HG02623 (cell line): Measurements from ENCODE around the gene PARP12.
"Not testable (repeated sequence)": the region's sequence is repeated elsewhere in the genome, so short reads cannot be mapped to it uniquely, and the experiment has no call there.

Experiments used
- ATAC-seq: cut with Tn5 transposase; IDR thresholded peaks from one replicate; pipeline ENCODE4 v1.9.1; 2021; ENCODE audit warnings: moderate library complexity; ENCODE audit not compliant: unreplicated experiment

PARP12 gene

DNA sequence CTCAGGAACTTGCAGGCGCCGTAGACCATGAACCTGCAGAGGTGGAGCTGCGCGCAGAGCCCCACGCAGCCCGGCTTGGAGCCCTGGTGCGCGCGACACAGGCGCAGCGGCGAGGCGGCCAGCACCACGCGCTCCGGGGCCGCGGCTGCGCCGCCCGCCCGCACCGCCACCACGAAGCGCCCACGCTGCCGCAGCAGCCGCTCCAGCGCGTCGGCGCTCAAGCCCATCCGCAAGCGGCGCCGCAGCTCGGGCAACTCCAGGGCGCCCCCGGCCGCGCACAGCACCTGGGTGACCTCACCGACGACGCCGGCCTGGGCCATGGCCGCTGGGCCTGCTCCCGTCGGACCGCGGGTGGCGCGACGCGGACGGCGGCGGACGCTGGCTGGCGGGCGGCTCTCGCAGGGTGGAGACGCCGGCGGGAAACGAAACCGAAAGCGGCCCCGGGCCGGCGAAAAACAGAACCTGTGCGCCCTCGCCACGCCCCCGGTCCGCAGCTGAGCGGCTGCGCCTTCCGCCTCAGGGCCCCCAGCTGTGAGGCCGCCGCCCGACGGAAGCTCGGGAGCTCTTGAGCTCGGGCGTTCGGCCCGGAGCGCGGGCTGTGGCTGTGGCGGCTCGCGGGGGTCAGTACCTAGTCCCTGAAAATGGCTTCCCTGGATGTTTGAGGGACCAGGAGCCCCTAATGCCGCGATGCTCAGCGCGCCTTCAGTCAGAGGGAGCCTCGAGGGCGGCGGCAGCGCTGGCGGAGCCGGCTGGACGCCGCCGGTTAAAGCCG is at the start of gene PARP12:
Gene PARP12 (minus strand): TSS at position 424 of the 772 bp plus-strand sequence. CDS start 104 bp downstream, at position 320.
- ATAC-seq, result peak; percentile 92

- not testable (repeated sequence) for ATAC-seq
Observed at GRCh38 chr7:140108777-140109176, 46.0 kb upstream of the PARP12 start.

GRCh38 chr7:140096459-140096858 is 33.7 kb upstream of the PARP12 start:
- ATAC-seq, result no peak

- no peak for ATAC-seq
Observed at GRCh38 chr7:140093375-140093774, 30.6 kb upstream of the PARP12 start.

GRCh38 chr7:140085447-140085846 is 22.7 kb upstream of the PARP12 start:
- no peak for ATAC-seq

GRCh38 chr7:140084972-140085371 is 22.2 kb upstream of the PARP12 start:
- ATAC-seq, result peak; percentile 92

DNA sequence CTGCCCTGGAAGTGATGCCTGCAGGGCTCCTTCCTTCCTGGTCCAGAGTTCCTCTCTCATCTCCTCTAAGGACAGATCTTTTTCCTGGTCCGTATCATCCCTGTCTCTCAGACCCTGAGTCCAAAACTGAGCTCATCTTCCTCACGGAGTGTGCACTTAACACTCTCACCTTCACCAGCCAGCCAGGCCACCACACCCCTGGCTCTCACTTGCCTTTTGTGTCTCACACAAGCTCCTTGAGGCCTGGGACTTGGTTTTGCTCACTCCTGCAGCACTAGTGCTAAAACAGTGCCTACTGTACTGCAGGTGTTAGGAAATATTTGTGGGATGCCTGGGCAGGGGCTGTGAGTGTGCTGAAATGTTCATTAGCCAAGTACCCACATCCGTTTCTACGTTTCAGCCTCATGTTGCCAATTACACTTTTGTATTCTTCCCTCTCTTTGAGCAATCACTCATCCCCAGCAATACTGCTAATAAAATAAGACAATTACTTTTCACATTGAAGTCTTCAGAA is 21.4 kb upstream of the PARP12 start:
- ATAC-seq, result no peak

GRCh38 chr7:140082770-140083169 is 20.0 kb upstream of the PARP12 start:
- ATAC-seq, result no peak

GRCh38 chr7:140081774-140082425 is 19.1 kb upstream of the PARP12 start:
- no peak for ATAC-seq

DNA sequence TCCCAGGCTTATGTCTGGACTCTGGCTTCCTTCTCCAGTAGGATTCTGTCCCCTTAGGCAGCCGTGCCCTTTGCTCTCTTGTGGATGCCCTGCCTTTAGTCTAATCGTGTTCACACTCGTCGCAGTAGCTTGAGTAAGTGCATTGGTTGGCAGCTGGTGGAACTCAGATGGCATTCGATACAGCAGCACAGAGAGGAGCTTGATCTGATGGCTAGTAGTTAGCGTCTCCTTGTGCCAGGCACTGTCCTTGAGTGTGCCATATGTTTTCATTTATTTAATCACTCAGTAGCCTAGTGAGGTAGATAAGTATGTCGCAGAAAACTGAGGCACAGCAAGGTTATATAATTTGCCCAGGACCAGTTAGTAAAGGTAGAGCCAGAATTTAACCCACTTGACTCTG is 18.2 kb upstream of the PARP12 start:
- ATAC-seq, result no peak

GRCh38 chr7:140079121-140079536 is 16.4 kb upstream of the PARP12 start:
- ATAC-seq, result no peak

DNA sequence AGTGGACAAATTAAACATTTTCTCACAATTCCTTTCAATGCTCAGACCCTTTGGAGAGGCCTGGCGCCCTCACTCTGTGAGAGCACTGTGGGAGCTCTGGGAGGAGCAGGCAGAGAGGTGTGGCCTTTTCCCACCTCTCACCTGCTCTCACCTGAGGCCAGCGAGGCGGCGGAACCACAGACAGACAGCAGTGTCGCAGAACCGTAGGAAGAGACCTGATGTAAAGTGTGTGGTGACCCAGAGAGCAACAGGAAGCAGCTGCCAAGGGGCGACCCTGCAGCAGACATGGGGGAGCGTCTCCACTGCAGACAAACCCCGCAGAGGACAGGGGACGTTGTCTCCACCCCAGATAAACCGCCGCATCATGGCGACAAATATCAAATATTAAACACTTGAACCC is 15.6 kb upstream of the PARP12 start:
- no peak for ATAC-seq

DNA sequence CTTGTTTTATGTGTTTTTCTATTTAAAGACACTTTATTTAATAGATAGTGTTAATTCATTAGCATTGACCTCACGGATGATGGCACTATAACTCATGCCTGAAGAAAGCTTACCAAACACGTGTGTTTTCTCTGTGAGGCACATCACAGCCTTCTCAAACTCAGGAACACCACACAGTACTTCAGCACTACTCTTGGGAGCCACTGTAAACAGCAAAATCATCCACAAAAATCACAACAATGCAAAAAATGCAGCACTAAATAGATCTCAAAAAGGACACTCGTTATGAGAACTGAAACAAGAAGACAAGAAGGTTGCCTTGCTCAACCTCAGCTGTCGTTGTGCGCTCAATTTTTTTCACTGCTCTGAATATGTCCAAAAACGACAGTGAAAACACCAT is 12.0 kb upstream of the PARP12 start:
- ATAC-seq, result no peak

DNA sequence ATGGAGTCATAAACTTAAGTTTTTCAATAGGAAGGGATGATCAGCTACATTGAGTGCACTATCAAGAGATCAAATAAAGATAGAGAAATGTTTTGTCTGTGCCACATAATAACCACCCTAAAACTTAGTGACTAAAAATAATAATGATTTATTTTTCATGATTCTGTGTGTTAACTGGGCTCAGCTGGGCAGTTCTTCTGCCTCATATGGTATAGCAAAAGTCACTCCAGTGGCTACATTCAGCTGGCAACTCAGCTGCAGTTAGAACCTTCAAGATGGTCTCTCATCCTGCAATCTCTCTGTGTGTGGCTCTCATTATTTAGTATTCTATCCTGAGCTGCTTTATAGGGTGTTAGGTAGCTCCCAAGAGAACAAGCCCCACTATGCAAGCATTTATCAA is 7.8 kb upstream of the PARP12 start:
- ATAC-seq, result no peak

GRCh38 chr7:140069298-140069949 is 6.7 kb upstream of the PARP12 start:
- ATAC-seq, result no peak

DNA sequence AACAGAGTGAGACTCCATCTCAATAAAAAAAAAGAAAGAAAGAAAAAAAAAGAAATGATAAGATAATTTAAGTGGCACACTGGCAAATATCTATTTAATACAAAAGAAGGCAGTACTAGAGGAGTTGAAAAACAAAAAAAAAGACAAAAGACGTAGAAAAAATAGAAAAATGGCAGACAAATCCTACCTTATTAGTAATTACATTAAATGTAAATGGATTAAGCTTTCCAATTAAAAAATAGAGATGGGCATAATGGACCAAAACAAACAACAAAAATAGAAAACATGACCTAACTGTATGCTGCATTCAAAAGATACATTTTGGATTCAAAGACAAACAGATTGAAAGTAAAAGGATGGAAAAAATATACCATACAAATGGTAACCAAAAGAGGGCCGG is 5.3 kb upstream of the PARP12 start:
- ATAC-seq, result no peak

DNA sequence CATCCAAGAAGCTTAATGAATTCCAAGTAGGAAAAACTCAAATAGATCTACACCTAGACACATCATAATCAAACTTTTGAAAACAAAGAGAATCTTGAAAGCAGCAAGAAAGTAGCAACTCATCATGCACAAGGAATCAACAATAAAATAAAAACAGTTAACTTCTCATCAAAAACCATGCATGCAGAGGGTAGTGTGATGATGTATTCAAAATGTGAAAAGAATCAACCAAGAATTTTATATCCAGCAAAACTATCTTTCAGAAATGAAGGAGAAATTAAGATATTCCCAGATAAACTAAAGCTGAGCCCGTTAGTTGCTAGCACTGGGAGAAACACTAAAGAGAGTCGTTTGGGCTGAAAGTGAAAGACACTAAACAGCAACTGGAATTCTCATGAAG is 4.3 kb upstream of the PARP12 start:
- ATAC-seq, result no peak

GRCh38 chr7:140062118-140062527 is 628 bp downstream of the PARP12 start:
- peak; percentile 28 for ATAC-seq

DNA sequence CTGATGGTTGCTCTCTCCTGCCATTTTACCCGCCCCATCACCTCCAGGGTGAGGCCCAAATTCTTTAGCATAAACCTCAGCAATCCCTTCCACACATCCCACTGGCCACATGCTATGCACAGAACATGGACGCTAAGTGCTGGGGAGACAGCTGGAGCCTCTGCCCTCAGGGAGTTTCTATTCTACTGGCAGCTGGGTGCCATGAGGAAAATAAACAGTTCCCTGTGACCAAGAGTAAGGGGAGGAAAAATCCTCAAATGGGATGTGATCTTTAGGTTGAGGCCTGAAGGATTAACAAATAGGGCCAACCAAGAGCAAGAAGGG is 1.2 kb downstream of the PARP12 start:
- no peak for ATAC-seq

- no peak for ATAC-seq
Observed at GRCh38 chr7:140060788-140061606, 1.8 kb downstream of the PARP12 start.

DNA sequence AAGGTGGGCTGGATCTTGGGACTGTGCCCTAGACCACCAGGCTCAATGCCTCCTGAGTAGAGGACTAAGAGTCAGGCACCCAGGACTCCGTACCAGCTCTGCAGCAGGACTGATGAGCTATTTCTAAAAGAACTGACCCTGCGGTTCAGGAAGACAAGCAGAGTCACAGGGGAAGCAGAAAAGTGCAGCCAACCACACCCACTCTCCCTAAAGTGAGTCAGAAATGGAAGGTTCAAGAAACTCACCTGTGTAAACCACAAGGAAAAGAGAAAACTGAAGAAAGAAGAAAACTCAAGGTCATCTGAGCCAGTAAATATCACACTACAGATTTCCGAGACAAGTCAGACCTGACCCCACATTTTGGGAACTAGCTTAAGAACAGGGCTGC is 2.5 kb downstream of the PARP12 start:
- ATAC-seq, result no peak
